ENCODE measurements around the gene MRPS14.
"Not testable (repeated sequence)": the region's sequence is repeated elsewhere in the genome, so short reads cannot be mapped to it uniquely, and the experiment has no call there.

MRPS14 gene

DNA sequence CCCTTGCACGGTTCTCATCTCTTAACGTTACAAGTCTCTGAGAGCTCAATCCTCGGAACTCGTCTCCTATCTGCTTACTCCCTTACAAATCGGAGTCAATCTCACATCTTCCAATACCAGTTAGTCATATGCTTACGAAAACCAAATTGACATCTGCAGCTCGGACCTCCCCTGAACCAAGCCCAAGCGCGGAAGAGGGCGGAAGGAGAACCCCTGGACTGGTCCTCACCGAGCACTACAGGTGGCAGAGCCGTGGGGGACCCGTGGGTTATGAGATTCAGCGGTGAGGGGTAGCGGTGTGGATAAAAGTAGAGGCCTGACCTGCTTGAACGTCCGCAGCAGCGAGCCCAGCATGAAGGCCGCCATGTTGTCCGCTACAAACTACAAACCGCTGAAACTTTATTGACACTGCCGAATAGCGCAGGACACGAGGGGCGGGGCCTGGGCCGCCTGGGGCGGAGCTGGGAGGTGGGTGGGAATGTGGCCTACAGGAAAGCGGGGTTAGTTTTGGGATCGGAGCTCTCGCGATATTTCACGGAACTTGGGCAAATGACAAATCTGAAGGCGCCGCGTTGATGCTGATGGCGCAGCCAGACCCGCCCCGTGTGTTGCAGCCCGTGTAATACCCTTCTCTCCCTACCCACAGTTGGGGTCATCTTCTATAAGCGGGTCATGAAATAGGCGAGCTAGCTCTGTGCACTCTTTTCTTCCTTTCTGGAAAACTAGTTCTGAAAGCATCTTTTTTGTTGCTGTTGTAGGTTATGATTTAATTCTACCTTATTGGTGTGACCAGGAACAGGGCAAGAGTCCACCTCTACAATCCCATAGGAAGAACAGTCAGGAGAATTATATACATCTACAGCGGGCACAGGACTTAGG is at the start of gene MRPS14:
Gene MRPS14, minus strand, starts transcription at position 383 of the 879 bp plus-strand sequence. Its CDS starts 17 bp downstream, at position 366.
- peak; percentile 99 for DNase-seq

GRCh38 chr1:175072099-175072951 is 49.1 kb upstream of the MRPS14 start:
- DNase-seq, result peak; percentile 51

GRCh38 chr1:175071276-175071943 is 48.2 kb upstream of the MRPS14 start:
- DNase-seq, result no peak

DNA sequence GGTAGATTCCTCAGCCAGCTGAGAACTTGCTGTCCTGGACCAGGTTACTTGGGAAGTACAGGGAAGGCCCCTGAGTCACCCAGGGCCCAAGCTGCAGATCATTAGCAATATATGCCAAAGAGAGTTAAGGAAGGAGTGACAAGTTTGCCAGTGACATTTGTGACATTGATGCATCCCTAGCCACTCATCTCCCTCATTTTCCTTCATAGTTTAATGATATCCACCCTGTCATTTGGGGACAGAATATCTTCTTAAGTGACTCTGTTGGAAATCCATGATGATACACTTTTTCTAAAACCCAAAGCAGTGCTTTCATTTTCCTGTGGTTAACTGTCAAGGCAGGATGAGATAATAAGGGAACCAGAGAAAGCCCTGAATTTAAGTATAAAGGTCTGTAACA is 47.6 kb upstream of the MRPS14 start:
- no peak for DNase-seq

DNA sequence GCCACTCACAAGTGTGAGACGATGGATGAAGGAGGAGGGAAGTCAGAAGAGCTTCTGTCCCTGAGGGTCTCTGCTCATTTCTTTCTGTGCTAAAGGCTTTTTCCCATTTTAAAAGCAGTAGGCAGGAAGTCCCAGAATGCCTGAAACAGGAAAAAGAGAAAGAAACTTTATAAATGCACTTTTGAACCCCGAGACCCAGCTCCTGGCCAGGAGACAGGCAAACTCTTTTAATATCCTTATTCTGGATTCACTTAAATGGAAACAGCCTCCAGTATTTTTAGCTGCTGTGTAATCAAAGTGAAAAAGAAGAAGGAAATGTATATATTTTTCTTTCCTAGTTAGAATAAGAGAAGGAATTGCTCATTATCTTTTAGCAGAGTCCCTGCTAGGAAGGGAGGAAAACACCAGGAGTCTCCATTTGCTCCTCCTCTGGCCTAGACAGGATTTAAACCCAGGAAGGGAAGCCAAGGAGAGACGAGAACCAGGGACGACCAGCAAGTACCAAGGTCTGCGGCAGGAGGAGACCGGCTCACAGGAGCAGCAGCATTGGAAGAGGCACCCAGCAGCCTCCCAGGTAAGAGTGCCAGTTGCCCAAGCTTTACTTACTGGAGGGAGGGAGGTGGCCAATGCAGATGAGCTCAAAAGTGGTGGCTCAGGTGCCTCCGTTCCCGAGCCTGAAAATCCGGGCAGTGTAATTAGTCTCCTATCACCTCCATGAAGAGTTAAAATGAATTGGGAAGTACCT is 44.3 kb upstream of the MRPS14 start, which contains the start of gene TNN:
Gene TNN, plus strand, starts transcription at position 472 of the 745 bp plus-strand sequence. CDS start 9,586 bp downstream, outside the sequence.
- DNase-seq, result no peak

DNA sequence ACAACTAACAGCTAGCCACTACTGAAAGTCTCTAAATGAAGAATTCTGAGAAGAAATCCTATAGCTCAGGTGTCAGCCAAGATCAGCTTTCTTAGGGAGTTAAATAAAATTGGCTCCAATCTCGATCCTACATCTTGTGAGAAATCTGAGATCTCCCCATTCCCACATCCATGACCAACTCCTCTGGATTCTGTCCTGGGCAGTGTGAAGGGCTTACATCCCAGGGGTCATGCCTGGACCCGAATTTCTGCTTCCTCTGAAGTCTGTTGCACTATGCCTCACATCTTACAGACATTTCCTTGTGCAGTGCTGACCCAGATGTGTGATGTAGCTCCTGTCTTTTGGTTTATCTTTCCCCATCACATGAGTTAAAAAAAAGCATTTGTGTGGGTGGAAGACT is 39.6 kb upstream of the MRPS14 start:
- no peak for DNase-seq

- DNase-seq, result no peak
Observed at GRCh38 chr1:175062339-175062738, 39.1 kb upstream of the MRPS14 start.

- no peak for DNase-seq
Observed at GRCh38 chr1:175054736-175055135, 31.5 kb upstream of the MRPS14 start.

GRCh38 chr1:175050992-175051391 is 27.8 kb upstream of the MRPS14 start:
- DNase-seq, result no peak

DNA sequence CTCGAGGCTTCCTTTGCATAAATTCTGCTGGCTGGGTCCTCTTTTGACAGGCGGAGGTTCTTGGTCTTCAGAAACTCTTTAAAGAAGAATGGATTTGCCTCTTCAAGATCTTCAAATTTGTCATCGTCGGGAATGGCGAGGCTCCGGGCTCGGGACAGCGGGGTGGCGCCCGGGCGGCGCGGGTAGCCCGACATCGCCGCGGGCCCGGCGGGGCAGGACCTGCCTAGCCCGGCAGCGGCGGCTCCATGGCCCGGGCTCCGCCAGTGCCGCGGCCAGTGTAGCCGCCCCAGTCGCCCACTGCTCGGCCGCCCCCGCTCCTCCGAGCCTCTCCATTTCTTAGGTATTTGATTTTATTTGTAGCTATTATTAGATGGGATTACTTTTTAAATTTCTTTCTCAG is 22.3 kb upstream of the MRPS14 start:
- DNase-seq, result no peak

DNA sequence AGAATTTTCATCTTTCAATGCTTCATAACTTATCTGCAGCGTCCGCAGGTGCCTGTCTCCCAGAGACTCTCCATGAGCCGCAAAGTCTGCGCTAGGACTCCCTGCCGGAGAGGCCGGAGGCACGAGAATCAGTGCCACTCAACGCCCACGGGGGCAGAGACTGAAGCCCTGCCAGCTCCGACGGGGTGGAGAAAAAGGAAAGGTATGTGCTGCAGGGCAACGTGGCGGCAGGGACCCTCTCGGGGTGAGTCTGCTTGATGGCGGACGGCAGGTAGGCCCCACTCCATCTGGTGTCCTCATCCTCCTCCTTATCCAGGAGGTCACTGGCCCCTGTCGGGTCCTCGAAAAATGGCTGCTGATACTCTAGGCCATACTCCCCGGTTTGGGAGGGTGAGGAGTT is 21.9 kb upstream of the MRPS14 start:
- DNase-seq, result no peak

- DNase-seq, result not testable (repeated sequence)
Observed at GRCh38 chr1:175044591-175044990, 21.4 kb upstream of the MRPS14 start.

- DNase-seq, result no peak
Observed at GRCh38 chr1:175043824-175044223, 20.6 kb upstream of the MRPS14 start.

DNA sequence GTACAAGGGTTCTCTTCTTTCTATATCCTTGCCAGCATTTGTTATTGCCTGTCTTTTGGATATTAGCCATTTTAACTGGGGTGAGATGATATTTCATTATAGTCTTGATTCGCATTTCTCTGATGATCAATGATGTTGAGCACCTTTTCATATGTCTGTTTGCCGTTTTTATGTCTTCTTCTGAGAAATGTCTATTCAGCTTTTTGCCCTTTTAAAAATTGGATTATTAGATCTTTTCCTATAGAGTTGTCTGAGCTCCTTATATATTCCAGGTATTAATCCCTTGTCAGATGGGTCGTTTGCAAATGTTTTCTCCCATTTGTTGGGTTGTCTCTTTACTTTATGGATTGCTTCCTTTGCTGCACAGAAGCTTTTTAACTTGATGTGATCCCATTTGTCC is 19.4 kb upstream of the MRPS14 start:
- DNase-seq, result no peak

- DNase-seq, result no peak
Observed at GRCh38 chr1:175040324-175040879, 17.2 kb upstream of the MRPS14 start.

DNA sequence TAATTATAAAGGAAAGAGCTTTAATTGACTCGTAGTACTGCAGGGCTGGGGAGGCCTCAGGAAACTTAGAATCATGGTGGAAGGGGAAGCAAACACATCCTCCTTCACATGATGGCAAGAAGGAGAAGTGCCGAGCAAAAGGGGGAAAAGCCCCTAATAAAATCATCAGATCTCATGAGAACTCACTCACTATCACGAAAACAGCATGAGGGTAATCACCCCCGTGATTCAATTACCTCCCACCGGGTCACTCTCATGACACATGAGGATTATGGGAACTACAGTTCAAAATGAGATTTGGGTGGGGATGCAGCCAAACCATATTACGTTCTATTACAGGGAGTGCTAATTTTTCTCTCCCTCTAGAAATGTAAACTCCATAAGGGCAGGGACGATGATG is 14.2 kb upstream of the MRPS14 start:
- DNase-seq, result no peak

DNA sequence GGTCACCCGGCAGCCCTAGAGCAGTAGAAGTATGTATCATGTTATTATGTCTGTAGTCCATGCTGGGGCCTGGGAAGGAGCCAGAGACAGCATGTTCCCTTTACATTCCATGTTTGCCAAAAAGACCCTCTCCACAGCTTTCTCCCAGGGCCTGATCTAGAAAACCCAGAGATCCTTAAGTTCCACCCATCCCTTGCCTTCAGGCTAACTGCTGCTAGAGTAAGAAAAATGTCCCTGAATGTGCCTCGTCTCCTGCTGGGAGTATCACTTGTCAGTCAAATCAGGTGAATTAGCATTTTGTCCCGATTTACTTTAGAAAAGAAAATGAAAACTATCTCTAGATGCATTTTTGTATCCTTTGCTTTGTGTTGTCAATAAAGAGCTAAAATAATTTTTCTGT is 13.3 kb upstream of the MRPS14 start:
- no peak for DNase-seq

GRCh38 chr1:175035865-175036264 is 12.6 kb upstream of the MRPS14 start:
- DNase-seq, result no peak

DNA sequence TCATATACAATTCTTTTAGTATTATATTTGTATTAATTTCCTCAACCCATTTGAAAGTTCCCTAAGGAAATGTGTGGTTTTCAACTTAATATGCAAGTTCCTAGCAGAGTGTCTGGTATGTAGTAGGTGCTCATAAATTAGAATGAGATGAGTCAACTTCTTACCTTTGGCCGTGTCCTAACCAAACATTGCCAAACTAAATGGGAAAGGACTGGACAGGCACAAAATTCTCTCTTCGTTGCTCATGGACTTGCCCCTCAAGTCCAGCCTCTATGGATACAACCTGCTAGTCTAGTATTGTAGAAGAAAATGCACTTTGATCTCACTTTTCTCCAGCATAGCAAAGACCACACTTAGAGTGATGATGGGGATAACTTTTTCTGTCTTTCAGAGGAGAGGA is 11.6 kb upstream of the MRPS14 start:
- DNase-seq, result no peak

DNA sequence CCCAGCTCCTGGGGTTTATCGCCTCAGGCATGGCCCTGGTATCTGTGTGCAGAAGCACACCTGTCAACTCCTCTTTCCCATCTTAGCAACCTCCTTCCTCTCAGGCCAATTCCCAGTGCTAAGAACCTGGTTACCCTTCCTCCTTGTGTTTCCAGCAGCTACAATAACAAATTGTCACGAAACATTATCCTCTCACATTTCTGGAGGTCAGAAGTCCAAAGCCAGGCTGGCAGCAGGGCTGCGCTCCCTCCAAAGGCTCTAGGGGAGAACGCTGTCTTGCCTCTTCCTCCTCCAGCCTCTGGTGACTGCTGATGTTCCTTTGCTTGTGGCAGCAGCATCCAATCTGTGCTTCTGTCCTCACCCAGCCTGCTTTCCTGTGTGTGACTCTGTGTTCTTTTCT is 10.7 kb upstream of the MRPS14 start:
- DNase-seq, result no peak

DNA sequence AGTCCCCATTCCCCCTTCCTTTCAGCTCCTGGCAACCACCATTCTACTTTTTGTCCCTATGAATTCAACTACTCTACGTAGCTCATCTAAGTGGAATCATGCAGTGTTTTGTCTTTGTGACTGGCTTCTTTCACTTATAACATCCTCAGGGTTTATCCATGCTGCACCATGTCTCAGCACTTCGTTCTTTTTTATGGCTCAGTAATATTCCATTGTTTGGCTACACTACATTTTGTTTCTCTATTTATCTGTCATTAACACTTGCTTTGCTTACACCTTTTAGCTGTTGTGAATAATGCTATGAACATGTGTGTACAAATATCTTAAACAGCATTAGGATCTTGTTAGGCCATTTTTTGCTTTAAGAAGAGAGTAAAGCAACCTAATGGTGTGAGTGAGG is 1.5 kb upstream of the MRPS14 start:
- no peak for DNase-seq

DNA sequence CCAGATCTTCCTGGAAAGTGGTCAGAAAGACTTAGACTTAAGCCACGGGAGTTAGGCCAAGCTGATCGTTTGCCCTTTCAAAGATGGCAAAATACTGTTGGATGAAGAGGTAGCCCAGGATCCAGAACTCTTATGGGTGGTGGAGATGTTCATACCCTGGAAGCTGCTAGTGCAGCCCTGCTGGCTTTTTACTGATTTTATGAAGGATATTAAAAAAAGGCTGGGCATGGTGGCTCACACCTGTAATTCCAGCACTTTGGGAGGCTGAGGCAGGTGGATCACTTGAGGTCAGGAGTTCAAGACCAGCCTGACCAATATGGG is 657 bp upstream of the MRPS14 start:
- DNase-seq, result not testable (repeated sequence)

Data from stimulated activated CD4-positive, alpha-beta T cell treated with anti-CD3 and anti-CD28 coated beads, Interleukin-15, amount 100 ng/mL, for 24 hours (primary cell).